LNCAP (cell line): Measurements from ENCODE around the gene GPR142.

Experiments used
- CTCF ChIP-seq: fragments of 450-650 bp; IDR thresholded peaks from 2 replicates; pipeline ENCODE4 v1.5.1; 2017; ENCODE audit warnings: mild to moderate bottlenecking

Gene GPR142

DNA sequence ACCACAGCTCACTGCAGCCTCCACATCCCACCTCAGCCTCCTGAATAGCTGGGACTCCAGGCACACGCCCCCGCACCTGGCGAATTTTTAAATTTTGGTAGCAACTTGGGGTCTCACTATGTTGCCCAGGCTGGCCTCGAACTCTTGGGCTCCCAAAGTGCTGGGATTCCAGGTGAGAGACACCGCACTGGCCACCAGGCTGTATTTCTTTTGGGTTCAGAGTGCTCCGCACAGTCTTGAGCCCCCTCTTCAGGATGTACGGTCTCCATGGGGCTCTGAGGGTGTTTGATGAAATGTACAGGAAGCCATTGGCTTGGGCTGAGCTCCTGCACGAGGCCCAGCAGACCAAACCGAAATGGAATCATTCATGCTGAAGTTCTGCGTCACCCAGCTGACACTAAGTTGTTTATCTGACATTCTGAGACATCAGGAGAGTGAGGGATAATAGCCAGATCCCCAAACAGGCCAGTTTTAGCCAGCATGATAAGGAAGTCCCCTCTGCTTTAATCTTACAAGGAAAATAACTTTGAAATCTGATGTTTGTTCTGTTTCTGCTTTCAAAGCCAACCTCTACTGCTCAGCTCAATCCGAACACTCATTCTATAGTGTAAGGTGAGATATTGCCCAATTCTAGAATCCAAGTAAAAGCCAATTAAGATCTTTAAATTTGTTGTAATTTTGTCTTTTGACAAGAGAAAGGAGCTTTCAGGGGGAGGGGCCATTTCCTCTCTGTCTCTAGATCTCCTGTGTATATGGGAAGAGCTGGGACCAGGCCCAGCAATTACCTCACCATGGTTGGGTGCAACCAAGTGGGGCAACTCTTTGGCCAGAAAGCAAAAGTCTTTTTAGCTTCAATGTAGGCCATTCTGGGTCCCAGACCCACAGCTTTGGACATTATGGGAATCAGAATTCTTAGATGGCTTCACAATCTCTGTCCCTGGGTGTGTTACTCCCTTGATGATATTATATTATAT, 23.7 kb downstream of the GPR142 start:
- no peak for TF ChIP-seq CTCF

DNA sequence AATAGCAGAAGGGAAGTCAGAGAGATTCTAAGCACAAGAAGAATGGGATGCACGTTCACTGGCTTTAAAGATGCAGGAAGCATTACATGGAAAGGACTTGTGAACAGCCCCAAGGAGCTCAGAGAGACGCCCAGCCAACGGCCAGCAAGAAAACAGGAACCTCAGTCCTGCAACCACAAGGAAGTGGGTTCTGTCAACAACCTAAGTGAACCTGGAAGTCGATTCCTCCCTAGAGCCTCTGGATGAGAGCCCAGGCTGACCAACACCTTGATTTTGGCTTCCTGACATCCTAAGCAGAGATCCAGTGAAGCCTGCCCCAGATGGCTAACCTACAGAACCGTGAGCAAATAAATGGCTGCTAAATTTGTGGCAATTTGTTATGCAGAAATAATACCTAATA, 24.5 kb downstream of the GPR142 start:
- no peak for TF ChIP-seq CTCF

- TF ChIP-seq CTCF = no peak
These were observed 25.5 kb downstream of the GPR142 start for GRCh38 chr17:74392848-74393247.

GRCh38 chr17:74393346-74393942, 26.1 kb downstream of the GPR142 start:
- no peak for TF ChIP-seq CTCF

DNA sequence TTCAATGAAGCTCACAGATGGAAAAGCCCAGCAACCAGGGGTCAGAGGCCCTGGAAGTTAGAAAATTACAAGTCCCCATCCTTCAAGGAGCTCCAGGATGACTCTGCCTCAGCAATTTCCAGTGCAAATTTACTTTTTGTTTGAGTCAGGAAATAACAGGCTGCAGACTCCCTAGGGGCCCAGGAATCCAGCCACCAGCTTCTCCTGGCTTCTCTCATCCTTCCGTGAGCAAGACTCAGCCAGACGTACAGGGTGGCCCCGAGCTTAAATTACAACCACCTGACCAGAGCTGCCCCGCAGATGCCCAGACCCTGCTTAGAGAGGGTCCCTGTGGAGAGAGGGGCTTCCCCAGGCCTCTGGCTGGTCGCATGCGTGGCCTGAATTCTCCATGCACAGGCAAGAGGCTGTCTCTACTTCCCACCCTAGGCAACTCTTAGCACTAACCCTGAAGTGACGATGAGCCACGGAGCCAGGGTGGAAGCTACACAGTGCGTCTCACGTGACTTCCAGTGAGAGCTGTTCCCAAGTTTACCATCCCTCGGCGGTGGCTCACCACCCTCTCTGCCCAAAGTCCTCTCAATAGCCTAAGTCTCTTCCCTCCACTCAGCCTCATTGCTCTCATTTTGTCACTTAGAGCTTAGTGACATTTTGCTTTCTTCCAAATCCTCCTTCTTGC, 27.1 kb downstream of the GPR142 start:
- TF ChIP-seq CTCF = no peak

GRCh38 chr17:74394977-74395376, 27.7 kb downstream of the GPR142 start:
- TF ChIP-seq CTCF = no peak

DNA sequence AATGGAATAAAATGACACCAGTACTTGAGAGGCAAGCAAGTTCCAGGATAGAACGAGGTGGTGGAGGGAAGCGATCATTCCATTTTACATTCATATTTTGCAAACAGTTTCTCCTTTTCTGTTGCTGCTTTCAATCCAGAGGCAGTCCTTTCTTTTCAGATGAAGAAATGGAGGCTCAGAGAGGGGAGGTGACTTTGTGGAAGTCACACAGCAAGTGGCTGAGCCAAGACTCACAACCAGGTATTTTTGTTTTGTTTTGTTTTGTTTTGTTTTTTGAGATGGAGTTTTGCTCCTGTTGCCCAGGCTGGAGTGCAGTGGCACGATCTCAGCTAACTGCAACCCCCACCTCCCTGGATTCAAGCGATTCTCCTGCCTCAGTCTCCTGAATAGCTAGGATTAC, 29.3 kb downstream of the GPR142 start:
- no peak for TF ChIP-seq CTCF
